ENCODE results near the gene SLC35D2. TPM values are rescaled to one million over a fixed set of nuclear protein-coding genes. Genes with fewer than 3 reads are reported as not detected.

Gene SLC35D2
- total RNA-seq, 1 experiment from 2014 or later = 14.6 TPM

Other genes starting within 250 kb of the SLC35D2 start
- not detected in 3 replicates for gene HSD17B3, start 81.5 kb downstream of the SLC35D2 start, total RNA-seq (2021)
- gene ZNF367, start 34.7 kb upstream of the SLC35D2 start, total RNA-seq (2021) = 6.3 to 7.5 TPM (median 7.4 TPM) in 3 replicates
- gene HABP4, start 66.5 kb upstream of the SLC35D2 start, total RNA-seq (2021) = 9.8 to 11.0 TPM (median 10.1 TPM) in 3 replicates
- 57.1 to 61.7 TPM (median 58.5 TPM) in 3 replicates for gene CDC14B, start 236.1 kb upstream of the SLC35D2 start, total RNA-seq (2021)